Activated T-cell treated with anti-CD3 and anti-CD28 coated beads for 4 hours (primary cell): ENCODE measurements around the gene NCBP3.
"Not testable (repeated sequence)": the region's sequence is repeated elsewhere in the genome, so short reads cannot be mapped to it uniquely, and the experiment has no call there.

Source experiments
- DNase-seq: peaks from one replicate; pipeline ENCODE4 v3.0.0-alpha.2; 2020

The NCBP3 gene

DNA sequence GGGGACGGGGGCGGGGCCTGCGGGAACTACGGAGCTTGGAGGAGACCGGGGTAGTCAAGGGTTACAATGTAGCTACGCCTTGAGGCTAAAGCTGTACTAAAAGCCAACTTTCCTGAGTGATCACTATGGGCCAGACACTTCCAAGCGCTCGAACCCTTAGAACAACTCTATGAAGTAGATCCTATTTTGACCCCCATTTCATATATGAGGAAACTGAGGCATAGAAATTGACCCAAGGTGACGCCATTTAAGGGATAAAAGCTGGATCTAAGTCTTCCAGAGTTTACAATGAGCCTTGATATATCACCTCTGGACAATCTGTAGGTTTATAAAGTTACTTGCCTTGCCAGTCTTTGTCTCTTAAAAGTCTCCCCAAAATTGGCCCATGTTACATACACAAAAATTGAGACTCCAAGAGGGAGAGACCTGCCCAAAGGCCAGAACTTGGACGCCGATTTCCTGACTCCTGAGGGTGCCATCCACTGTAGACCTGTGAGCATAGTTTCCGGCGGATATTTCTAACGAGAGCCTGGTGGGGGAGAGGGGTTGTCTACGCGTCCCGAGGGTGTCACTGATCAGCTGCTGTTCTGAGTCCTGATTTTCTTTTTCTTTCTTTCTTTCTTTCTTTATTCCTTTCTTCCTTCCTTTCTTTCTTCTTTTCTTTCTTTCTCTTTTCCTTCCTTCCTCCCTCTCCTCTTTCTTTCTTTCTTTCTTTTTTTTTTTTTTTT, 555 bp upstream of the NCBP3 start:
- no peak for DNase-seq

- peak; percentile 11 for DNase-seq
Measured at GRCh38 chr17:3845291-3845620, 790 bp downstream of the NCBP3 start.

- not testable (repeated sequence) for DNase-seq
Measured at GRCh38 chr17:3844556-3844955, 1.5 kb downstream of the NCBP3 start.

GRCh38 chr17:3843935-3844516, 2.0 kb downstream of the NCBP3 start:
- DNase-seq, result peak; percentile 31

DNA sequence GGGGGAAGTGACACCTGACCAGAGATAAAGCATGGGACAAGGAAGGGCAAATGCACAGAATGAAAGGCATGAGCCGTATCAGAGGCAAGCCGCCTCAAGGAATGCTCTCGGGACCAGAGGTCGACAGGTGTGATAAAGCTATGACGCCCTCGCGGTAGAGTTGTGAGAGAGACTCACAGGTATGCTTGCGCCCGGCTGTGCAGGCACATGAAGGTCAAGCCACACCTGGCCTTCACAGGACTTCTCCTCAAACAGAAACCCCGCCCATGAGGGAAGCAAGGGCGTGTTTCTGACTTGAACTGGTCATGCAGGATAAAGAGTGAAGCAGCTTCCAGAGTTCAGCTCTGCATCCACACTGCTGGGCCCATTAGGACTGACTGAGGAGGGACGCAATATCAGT, 7.8 kb downstream of the NCBP3 start:
- no peak for DNase-seq

GRCh38 chr17:3836551-3836950, 9.5 kb downstream of the NCBP3 start:
- no peak for DNase-seq

DNA sequence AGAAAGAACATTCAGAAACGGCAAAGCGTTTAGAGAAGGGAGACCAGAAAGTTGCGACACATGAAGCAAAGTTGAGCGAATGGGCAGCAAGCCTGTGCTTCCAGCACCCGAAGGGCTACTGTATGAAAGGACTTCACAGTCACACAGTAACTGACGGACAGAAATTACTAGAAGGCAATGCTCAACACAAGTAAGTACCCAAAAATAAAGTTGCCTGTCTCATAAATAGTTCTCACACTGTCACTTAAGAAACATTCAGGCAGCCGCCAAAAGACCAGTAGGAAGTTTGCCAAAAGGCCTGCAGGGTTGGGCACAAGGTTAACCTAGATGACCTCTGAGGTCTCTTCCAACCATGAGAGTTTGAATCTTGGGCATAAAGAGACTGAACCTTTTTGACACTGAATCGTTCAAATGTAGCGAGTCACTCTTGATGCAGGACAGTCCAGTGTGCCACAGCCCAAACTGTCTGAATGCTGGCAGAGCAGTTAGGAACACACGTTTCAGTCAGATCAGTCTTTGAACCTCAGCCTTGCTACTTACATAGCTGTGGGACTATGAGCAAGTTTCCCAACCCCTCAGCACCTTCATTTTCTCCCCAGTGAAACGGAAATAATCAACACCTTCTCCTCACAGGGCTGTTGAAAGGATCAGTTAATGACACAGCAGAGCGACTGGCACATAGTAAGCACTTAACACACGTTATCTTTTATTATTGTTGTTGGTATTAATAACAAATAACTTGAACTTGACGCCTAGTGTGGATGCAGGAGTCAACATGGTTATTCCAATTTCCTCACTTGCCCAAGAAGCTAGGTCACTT, 10.4 kb downstream of the NCBP3 start:
- no peak for DNase-seq

GRCh38 chr17:3834811-3835210, 11.2 kb downstream of the NCBP3 start:
- no peak for DNase-seq

DNA sequence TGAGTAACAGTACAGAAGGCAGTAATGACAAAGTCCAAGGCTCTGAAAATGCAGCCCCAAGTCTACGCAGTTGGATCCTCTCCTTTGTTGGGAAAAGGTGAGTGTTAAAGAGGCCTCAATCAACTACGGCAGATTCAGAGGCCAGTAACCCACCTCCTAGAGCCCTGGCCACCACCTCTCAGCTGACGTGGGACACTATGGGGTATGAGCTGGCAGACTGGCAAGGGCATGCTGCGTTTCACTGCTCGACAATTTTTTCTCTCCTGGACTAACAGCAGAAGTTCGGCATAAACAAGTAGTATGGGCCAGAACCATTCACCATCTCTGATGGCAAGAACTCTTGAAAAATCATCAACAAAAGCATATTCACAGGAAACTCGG, 17.2 kb downstream of the NCBP3 start:
- no peak for DNase-seq

- no peak for DNase-seq
Measured at GRCh38 chr17:3828151-3828851, 17.7 kb downstream of the NCBP3 start.

DNA sequence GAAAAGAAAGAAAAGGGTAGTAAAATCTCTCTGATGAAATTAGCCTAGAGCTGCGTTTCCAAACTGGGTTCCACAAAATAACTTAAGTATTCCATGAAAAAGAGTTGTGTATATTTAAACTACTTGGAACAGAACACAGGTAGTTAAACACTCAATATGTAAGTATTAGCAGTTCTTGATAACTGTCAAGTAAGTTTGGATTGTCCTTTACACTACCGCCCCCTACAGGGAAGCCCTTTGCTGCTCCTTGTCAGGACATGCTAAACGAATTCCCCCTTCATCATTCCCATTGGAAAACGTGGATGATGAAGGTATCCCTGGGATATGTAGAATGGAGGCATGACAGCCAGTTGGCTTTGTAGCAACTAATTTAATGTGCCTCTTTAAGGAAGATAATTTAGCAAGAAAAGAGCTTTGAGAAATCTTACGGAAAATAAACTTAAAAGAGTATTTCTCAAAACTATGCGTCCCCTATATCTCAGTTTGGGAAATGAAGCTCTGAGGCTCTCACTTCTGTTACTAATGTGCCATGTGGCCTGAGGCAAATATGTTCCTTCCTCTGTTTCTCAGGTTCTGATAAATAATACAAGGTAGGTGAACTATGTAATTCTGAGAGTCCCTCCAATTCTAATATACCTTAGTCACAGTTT, 18.8 kb downstream of the NCBP3 start:
- DNase-seq, result peak; percentile 68

GRCh38 chr17:3826191-3826590, 19.9 kb downstream of the NCBP3 start:
- DNase-seq, result no peak

DNA sequence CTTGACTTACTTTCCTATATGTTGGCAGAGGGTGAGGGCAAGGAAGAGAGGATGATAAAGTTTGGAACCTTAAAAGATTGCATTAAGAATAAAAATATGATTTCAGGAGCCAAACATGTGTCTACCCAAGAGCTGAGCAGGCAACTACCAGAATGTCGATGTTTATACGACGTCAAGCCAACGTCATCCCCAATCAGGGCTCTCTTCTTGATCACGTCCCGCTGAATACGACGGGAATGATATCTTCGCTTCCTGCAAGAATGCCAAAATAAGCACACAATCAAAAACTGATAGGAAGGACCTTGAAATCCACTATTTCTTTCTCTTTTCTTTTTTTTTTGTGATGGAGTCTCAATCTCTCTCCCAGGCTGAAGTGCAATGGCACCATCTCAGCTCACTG, 24.9 kb downstream of the NCBP3 start:
- no peak for DNase-seq

DNA sequence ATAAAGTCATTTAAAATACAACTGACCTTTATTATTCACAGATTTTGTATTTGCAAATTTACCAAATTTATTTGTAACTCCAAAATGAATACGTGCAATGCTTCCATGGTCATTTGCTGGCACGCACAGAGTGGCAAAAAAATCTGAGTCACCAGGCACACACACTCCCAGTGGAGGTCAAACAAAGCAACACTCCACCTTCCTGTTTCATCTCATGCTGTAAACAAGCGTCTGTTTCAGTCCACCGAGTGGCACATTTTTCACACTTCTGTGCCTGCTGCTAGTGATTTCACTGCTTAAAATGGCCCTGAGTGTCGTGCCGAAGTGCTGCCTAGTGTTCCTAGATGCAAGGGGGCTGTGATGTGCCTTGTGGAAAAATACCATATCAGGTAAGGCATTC, 27.3 kb downstream of the NCBP3 start:
- no peak for DNase-seq

GRCh38 chr17:3817851-3818605, 28.0 kb downstream of the NCBP3 start:
- DNase-seq, result no peak

GRCh38 chr17:3815925-3816324, 30.1 kb downstream of the NCBP3 start:
- no peak for DNase-seq

DNA sequence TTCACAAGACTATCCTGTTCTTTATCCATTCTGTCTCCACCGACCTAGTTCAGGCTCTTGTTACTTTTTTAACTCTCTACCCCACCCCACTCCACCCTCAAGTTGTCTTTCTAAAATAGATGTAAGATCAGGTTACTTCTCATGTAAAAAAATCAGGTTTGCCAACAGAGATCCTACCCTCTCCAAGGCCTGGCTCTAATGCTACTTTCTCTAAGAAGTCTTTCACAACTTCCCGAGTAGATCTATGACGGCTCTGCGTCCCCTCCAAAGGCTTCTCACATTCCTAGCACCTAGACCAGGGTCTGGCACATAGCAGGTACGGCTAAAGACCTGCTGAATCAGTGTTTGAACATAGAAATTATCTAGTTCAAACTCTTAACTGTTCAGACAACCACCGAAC, 30.9 kb downstream of the NCBP3 start:
- DNase-seq, result no peak

- no peak for DNase-seq
Measured at GRCh38 chr17:3814361-3814760, 31.7 kb downstream of the NCBP3 start.

- DNase-seq, result no peak
Measured at GRCh38 chr17:3813171-3813570, 32.9 kb downstream of the NCBP3 start.

- DNase-seq, result no peak
Measured at GRCh38 chr17:3812771-3813170, 33.3 kb downstream of the NCBP3 start.

DNA sequence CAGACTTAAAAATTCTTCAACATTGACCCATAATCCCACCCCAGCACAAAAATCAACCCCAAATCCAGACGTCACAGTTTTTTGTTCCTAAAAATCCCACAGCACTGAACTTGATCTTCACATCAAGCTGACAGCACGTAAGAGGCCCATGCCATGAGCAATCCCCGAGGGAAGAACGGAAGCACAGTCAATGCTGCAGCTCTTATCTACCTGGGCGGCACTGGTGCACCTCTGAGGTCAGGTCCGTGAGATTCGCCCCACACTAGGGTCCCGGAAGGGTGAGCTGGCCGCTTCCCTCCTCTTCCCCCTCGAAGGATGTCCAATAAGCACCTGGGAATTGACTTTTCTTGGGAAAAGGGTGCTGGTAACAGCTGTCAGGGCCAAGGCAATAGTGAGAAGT, 33.8 kb downstream of the NCBP3 start:
- no peak for DNase-seq

GRCh38 chr17:3810019-3810418, 36.0 kb downstream of the NCBP3 start:
- DNase-seq, result no peak
